MCF 10A (cell line): ENCODE results near the gene IFNA10. TPM values are rescaled to one million over a fixed set of nuclear protein-coding genes. Genes with fewer than 3 reads are reported as not detected.
"Not testable (repeated sequence)": the region's sequence is repeated elsewhere in the genome, so short reads cannot be mapped to it uniquely, and the experiment has no call there.

Source experiments
- BruUV-seq: library from RNA; stranded (reverse); fragments of 400-500 nt; replicated peaks from 2 replicates; lab custom pipeline; 2021; lab: Mats Ljungman, UMichigan
- CTCF ChIA-PET: fragments of 300-600 bp; sonication (Branson Sonifier 250); formaldehyde crosslinking; extraction: SDS; loops from one replicate; lab custom pipeline; 2021; ENCODE audit warnings: antibody characterized with exemption, inconsistent platforms; lab: Yijun Ruan, JAX
- POLR2A ChIA-PET: fragments of 300-600, 350-650 bp; sonication (Branson Sonifier 250); formaldehyde crosslinking; extraction: SDS; loops from one replicate; lab custom pipeline; 2020; ENCODE audit warnings: antibody characterized with exemption, inconsistent platforms; lab: Yijun Ruan, JAX
- DNase-seq: peaks from one replicate; pipeline ENCODE4 v3.0.0-alpha.2; 2018; ENCODE audit not compliant: unreplicated experiment
- H3K27ac Mint-ChIP-seq: one replicate; pipeline ENCODE4 v1.8.0; 2022; ENCODE audit warnings: mild to moderate bottlenecking, low read depth, mixed read lengths; ENCODE audit not compliant: unreplicated experiment
- H3K27me3 Mint-ChIP-seq: one replicate; pipeline ENCODE4 v1.8.0; 2022; ENCODE audit warnings: mixed read lengths; ENCODE audit not compliant: insufficient read depth, unreplicated experiment
- H3K36me3 Mint-ChIP-seq: one replicate; pipeline ENCODE4 v1.8.0; 2022; ENCODE audit warnings: mild to moderate bottlenecking, moderate library complexity, mixed read lengths; ENCODE audit not compliant: insufficient read depth, unreplicated experiment
- H3K4me1 Mint-ChIP-seq: one replicate; pipeline ENCODE4 v1.8.0; 2022; ENCODE audit warnings: mixed read lengths; ENCODE audit not compliant: insufficient read depth, unreplicated experiment
- H3K4me3 Mint-ChIP-seq: one replicate; pipeline ENCODE4 v1.8.0; 2022; ENCODE audit warnings: mild to moderate bottlenecking, moderate library complexity, mixed read lengths; ENCODE audit not compliant: unreplicated experiment
- H3K9me3 Mint-ChIP-seq: one replicate; pipeline ENCODE4 v1.8.0; 2022; ENCODE audit warnings: mixed read lengths; ENCODE audit not compliant: unreplicated experiment
- CTCF ChIP-seq: fragments of 200-600 bp; IDR thresholded peaks from one replicate; pipeline ENCODE4 v1.8.0; 2022; ENCODE audit warnings: antibody characterized with exemption, mild to moderate bottlenecking; ENCODE audit not compliant: unreplicated experiment
- intact Hi-C: fragments of 100-400 bp; cut with micrococcal nuclease; formaldehyde crosslinking; loops from 2 replicates; pipeline ENCODE4 v1.14.1; 2022
- total RNA-seq: library from RNA; stranded (reverse); gene quantifications from 2 replicates; pipeline ENCODE4 v1.2.3, GENCODE V29; 2022

Gene IFNA10
- total RNA-seq, 1 experiment from 2014 or later, result not detected

GRCh38 chr9:21172156-21172555 lies 34.8 kb downstream of the IFNA10 start:
- BruUV-seq, result no TSS peak
- TF ChIP-seq CTCF, result no peak
- Mint-ChIP-seq H3K27me3 (peaks cover 67% of the 10 kb centered on the region), H3K36me3 (no peaks in the 10 kb centered on the region), H3K4me1 (no peaks in the 10 kb centered on the region), H3K27ac (no peak overlapping the region), H3K9me3 (no peaks in the 10 kb centered on the region), H3K4me3 (no peak overlapping the region)
- ChIA-PET POLR2A (no interaction called here), CTCF (no interaction called here)
- intact Hi-C loops, result no loop called here
- no peak for DNase-seq

- DNase-seq, result no peak
- no TSS peak for BruUV-seq
- Mint-ChIP-seq H3K4me3 (no peak overlapping the region), H3K27ac (no peak overlapping the region), H3K36me3 (no peaks in the 10 kb centered on the region), H3K9me3 (no peaks in the 10 kb centered on the region), H3K4me1 (no peaks in the 10 kb centered on the region), H3K27me3 (peaks cover 60% of the 10 kb centered on the region)
- no peak for TF ChIP-seq CTCF
- ChIA-PET POLR2A (no interaction called here), CTCF (interaction anchor here (0.7 kb wide), 1 partner anchor 23 kb away, joined by 3 read pairs; no protein-coding TSS in a partner anchor)
- intact Hi-C loops, result no loop called here
Observed at GRCh38 chr9:21171351-21171750, 35.6 kb downstream of the IFNA10 start.

GRCh38 chr9:21166560-21166959 lies 40.4 kb downstream of the IFNA10 start, which contains the start of gene IFNA21:
IFNA21 (minus strand) TSS chr9:21166660; CDS start chr9:21166612, 48 bp downstream.
- H3K4me1 Mint-ChIP-seq, H3K36me3 Mint-ChIP-seq, CTCF ChIA-PET, DNase-seq, POLR2A ChIA-PET, H3K4me3 Mint-ChIP-seq, BruUV-seq, H3K9me3 Mint-ChIP-seq, H3K27ac Mint-ChIP-seq, intact Hi-C loops: not testable (repeated sequence)
- H3K27me3 Mint-ChIP-seq, result peaks cover 64% of the 10 kb centered on the region

GRCh38 chr9:21165516-21165915 lies 41.4 kb downstream of the IFNA10 start:
- DNase-seq, result no peak
- no TSS peak for BruUV-seq
- POLR2A ChIA-PET, result no interaction called here
- Mint-ChIP-seq H3K27ac (no peak overlapping the region), H3K4me1 (no peaks in the 10 kb centered on the region), H3K9me3 (no peaks in the 10 kb centered on the region), H3K27me3 (peaks cover 62% of the 10 kb centered on the region), H3K4me3 (no peak overlapping the region), H3K36me3 (no peaks in the 10 kb centered on the region)
- CTCF ChIA-PET, result no interaction called here
- TF ChIP-seq CTCF, result no peak
- intact Hi-C loops, result no loop called here

GRCh38 chr9:21160178-21160577 lies 46.8 kb downstream of the IFNA10 start:
- ChIA-PET CTCF (no interaction called here), POLR2A (no interaction called here)
- Mint-ChIP-seq H3K4me3 (no peak overlapping the region), H3K9me3 (no peaks in the 10 kb centered on the region), H3K4me1 (no peaks in the 10 kb centered on the region), H3K36me3 (no peaks in the 10 kb centered on the region), H3K27me3 (peaks cover 60% of the 10 kb centered on the region), H3K27ac (no peak overlapping the region)
- BruUV-seq, result no TSS peak
- DNase-seq, result no peak
- intact Hi-C loops, result no loop called here
- TF ChIP-seq CTCF, result no peak
